Osteocyte (in vitro differentiated cells): ENCODE measurements around the gene BABAM2. TPM values are rescaled to one million over a fixed set of nuclear protein-coding genes. Genes with fewer than 3 reads are reported as not detected.

Experiments used
- DNase-seq: peaks from one replicate; pipeline ENCODE4 v3.0.0; 2021; ENCODE audit warnings: mixed read lengths; ENCODE audit not compliant: unreplicated experiment; ENCODE audit errors: extremely low spot score
- H3K27ac Mint-ChIP-seq: one replicate; pipeline ENCODE4 v1.8.0; 2021; ENCODE audit warnings: mild to moderate bottlenecking, mixed read lengths; ENCODE audit not compliant: unreplicated experiment
- H3K27me3 Mint-ChIP-seq: one replicate; pipeline ENCODE4 v1.8.0; 2021; ENCODE audit warnings: mixed read lengths; ENCODE audit not compliant: unreplicated experiment
- H3K36me3 Mint-ChIP-seq: one replicate; pipeline ENCODE4 v1.8.0; 2021; ENCODE audit warnings: mixed read lengths; ENCODE audit not compliant: unreplicated experiment
- H3K4me1 Mint-ChIP-seq: one replicate; pipeline ENCODE4 v1.8.0; 2021; ENCODE audit warnings: mixed read lengths; ENCODE audit not compliant: unreplicated experiment
- H3K4me3 Mint-ChIP-seq: one replicate; pipeline ENCODE4 v1.8.0; 2021; ENCODE audit warnings: mild to moderate bottlenecking, moderate library complexity, mixed read lengths; ENCODE audit not compliant: unreplicated experiment
- H3K9me3 Mint-ChIP-seq: one replicate; pipeline ENCODE4 v1.8.0; 2021; ENCODE audit warnings: mixed read lengths; ENCODE audit not compliant: unreplicated experiment
- total RNA-seq: library from RNA; stranded (reverse); gene quantifications from 2 replicates; pipeline ENCODE4 v1.2.1, GENCODE V29; 2021
- TF ChIP-seq, protein P1 (sequence below): fragments of 200-600 bp; sonication (generic); IDR thresholded peaks from 2 replicates; pipeline ENCODE4 v1.5.0; 2021; ENCODE audit warnings: antibody characterized with exemption, mild to moderate bottlenecking, moderate library complexity

BABAM2 gene
- total RNA-seq, 1 donor from 2014 or later, result 43.6 TPM

DNA sequence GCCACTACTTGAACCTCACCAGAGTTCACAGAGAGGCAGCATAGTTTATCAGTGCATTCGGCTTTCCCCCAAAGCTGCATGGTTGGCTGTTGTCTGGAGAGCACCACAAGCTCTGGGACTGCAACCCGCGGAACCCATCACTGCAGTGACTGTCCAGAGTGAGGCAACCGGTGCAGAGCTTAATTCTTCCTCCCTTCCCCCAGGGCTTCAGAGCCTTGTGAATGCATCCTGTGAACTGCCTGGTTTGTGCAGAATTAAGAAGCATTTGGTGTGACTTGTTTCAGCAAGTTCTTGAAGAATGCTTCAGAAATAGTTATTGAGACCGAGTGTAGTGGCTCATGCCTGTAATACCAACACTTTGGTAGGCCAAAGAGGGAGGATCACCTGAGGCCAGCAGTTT is 402.9 kb downstream of the BABAM2 start:
- TF ChIP-seq, protein P1, sequence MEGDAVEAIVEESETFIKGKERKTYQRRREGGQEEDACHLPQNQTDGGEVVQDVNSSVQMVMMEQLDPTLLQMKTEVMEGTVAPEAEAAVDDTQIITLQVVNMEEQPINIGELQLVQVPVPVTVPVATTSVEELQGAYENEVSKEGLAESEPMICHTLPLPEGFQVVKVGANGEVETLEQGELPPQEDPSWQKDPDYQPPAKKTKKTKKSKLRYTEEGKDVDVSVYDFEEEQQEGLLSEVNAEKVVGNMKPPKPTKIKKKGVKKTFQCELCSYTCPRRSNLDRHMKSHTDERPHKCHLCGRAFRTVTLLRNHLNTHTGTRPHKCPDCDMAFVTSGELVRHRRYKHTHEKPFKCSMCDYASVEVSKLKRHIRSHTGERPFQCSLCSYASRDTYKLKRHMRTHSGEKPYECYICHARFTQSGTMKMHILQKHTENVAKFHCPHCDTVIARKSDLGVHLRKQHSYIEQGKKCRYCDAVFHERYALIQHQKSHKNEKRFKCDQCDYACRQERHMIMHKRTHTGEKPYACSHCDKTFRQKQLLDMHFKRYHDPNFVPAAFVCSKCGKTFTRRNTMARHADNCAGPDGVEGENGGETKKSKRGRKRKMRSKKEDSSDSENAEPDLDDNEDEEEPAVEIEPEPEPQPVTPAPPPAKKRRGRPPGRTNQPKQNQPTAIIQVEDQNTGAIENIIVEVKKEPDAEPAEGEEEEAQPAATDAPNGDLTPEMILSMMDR, result no peak
- Mint-ChIP-seq H3K4me3 (no peak overlapping the region), H3K36me3 (peaks cover 3% of the 10 kb centered on the region), H3K27ac (no peak overlapping the region), H3K9me3 (no peaks in the 10 kb centered on the region), H3K27me3 (no peaks in the 10 kb centered on the region), H3K4me1 (peaks cover 50% of the 10 kb centered on the region)
- peak; percentile 11 for DNase-seq

DNA sequence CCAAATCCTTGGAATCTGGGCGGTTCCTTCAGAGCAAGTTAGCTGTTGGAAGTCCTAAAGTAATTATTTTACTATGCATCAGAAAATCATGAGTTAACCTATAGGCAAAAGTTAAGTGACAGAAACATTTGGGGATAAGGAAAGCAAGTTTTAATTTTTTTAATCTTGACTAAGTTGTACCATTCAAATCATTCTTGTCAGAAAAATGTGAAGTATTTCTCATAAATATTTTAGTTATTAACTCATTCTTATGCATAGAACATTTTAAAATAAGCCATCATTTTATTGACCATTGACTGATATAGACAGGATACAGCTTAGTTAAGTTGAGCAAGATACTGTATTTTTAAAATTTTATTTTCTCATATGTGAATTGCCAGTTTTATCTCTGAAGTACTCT is 403.9 kb downstream of the BABAM2 start:
- no peak for DNase-seq
- TF ChIP-seq, protein P1, result no peak
- peaks cover 7% of the 10 kb centered on the region for H3K36me3 Mint-ChIP-seq
- H3K4me3 Mint-ChIP-seq, result no peak overlapping the region
- no peaks in the 10 kb centered on the region for H3K9me3 Mint-ChIP-seq
- H3K4me1 Mint-ChIP-seq, result peaks cover 48% of the 10 kb centered on the region
- H3K27ac Mint-ChIP-seq, result no peak overlapping the region
- H3K27me3 Mint-ChIP-seq, result no peaks in the 10 kb centered on the region

DNA sequence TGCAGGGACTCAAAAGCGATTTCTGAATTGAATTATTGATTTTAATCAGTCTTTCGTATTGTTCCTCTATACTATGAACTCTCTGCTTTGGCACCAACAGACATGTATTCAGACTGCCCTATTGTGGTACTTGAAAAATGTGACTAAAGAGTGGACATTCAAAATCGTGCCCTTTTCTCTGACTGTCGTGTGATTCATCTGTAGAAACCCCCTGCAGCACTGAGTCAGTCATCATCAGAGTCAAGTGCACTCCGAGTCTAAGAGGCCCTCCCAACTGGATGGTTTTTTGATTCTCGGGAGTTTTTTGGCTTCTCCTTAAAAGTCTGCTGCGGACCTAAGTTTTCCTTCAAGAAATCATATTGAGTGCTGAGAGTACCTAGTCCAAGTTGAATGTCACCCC is 405.7 kb downstream of the BABAM2 start:
- TF ChIP-seq, protein P1, result no peak
- Mint-ChIP-seq H3K27ac (no peak overlapping the region), H3K4me1 (peaks cover 57% of the 10 kb centered on the region), H3K4me3 (no peak overlapping the region), H3K27me3 (no peaks in the 10 kb centered on the region), H3K36me3 (peaks cover 6% of the 10 kb centered on the region), H3K9me3 (no peaks in the 10 kb centered on the region)
- no peak for DNase-seq

DNA sequence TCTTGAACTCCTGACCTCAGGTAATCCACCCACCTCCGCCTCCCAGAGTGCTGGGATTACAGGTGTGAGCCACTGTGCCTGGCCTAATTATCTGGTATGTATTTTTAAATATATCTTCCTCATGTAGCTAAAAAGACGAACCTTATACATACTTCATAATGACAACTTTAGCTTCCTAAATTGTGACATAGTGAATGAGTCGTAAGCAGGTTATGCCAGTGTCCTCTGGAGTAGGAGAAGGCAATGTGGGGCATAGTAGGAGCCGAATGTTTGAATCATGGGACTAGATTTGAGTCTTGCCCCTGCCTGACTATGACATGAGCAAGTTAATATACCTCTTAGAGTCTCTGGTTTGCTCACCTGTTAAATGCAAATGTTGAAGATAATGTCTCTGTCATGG is 406.4 kb downstream of the BABAM2 start:
- TF ChIP-seq, protein P1, result no peak
- Mint-ChIP-seq H3K4me1 (peaks cover 60% of the 10 kb centered on the region), H3K4me3 (no peak overlapping the region), H3K27ac (no peak overlapping the region), H3K27me3 (no peaks in the 10 kb centered on the region), H3K9me3 (no peaks in the 10 kb centered on the region), H3K36me3 (peaks cover 6% of the 10 kb centered on the region)
- DNase-seq, result no peak

DNA sequence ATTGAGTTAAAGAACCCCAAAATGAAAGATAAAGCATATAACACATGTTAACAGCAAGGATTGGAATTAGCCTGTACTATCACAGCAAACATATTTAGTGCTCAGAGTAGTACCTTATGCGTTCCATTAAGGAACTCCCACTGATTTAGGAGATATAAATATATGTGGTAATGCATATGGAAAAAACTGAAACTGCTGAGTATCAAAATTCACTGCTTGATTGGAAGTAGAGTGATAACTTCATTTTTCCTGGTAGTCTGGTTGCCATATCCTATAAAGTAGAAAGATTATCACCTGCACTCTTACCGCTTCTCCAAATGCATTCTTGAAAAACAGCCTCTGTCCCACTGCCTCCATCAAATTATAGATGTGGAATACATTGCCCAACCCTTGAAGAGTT is 407.0 kb downstream of the BABAM2 start:
- Mint-ChIP-seq H3K4me3 (no peak overlapping the region), H3K27ac (no peak overlapping the region), H3K36me3 (peaks cover 6% of the 10 kb centered on the region), H3K9me3 (no peaks in the 10 kb centered on the region), H3K4me1 (peaks cover 54% of the 10 kb centered on the region), H3K27me3 (no peaks in the 10 kb centered on the region)
- TF ChIP-seq, protein P1, result no peak
- no peak for DNase-seq
